NCI-H524 (cell line): ENCODE data around the gene GPR39.
A peak's percentile ranks its signal among the peaks of the same experiment; 100 is the strongest.

Experiments used
- DNase-seq, 2 experiments: peaks; one replicate each; lab custom pipeline; 2025; lab: John Stamatoyannopoulos, UW

Gene GPR39

GRCh38 chr2:132414081-132414480 lies 2.5 kb upstream of the GPR39 start:
- DNase-seq: no peak

DNA sequence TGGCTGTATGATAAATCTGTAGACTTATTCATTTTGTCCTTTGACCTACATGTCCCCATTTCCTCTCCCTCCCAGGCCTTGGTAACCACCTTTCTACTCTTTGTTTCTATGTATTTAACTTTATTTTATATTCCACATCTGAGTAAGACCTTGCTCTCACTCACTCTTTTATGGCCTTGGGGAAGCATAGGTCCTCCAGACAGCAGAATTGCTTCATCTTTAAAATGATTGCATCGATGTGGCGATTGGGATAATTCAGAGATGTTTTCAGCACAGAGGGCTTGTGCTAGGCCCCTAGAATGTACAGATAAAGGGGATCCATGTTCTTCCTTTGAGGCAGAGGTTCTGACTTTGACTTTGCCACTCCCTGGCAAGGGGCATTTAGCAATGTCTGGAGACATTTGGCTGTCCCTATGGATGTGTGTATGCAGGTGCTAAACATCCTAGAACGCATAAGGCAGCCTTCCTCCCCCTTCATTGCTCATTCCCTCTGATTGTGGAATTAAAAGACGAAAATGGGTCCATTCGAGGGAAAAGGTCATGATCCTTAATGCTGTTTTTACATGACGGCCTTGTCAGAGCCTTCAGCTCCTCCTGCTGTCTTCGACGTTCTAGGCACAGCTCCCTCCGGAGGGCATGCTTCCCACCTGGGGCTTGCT lies 1.2 kb upstream of the GPR39 start:
- DNase-seq: no peak

GRCh38 chr2:132415915-132416722 lies 486 bp upstream of the GPR39 start:
- DNase-seq: peak; percentile 67 to 74

GRCh38 chr2:132417430-132418035 lies 928 bp downstream of the GPR39 start:
- DNase-seq: no peak

- no peak for DNase-seq
Measured at GRCh38 chr2:132419235-132419634, 2.6 kb downstream of the GPR39 start.

GRCh38 chr2:132419941-132420340 lies 3.3 kb downstream of the GPR39 start:
- no peak for DNase-seq

- no peak for DNase-seq
Measured at GRCh38 chr2:132420816-132421805, 4.5 kb downstream of the GPR39 start.

- no peak for DNase-seq
Measured at GRCh38 chr2:132422736-132423135, 6.1 kb downstream of the GPR39 start.

DNA sequence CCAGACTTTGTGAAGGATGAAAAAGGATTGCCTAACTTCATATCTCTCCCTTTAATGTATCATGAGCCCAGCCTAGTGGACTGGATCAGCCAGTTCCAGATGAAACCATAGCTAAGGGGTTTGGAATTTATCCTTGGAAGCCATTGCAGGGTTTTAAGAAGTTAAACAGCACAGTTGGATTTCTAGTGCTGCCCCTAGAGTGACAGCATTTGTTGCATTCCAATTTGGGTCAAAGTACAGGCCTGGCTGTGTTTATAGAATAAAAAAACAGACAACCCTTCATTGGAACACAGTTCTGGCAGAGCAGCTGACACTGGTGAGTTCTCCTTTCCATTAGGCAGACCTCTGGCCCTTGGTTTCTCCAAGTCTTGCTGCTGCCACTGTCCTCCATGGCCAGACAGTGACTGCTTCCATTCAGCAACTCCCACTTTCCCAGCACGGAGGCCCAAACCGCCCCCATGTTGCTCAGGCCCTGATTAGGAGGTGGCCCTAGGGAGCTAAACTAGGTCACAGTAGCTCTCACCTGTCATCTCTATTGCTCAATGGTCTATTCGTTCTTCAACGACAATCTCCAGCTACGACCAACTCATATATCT lies 8.0 kb downstream of the GPR39 start:
- DNase-seq: no peak

DNA sequence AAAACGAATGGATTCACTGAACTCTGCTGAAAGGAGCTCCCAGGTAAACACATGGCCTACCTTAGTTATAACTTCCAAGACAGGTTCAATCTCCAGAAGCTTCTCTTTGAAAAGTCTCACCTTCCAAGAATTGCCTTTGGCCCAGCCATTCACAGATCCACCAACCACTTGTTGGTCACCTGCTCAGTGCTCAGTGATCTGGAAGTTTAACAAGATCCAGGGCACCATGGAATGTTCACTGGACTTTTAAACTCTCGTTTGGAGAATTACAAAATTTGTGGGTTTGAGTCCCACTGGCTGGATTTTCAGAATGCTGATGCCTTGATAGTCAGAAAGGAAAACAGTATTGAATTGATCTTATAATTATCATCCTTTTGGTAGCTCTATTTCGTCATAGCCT lies 9.4 kb downstream of the GPR39 start:
- no peak for DNase-seq

- no peak for DNase-seq
Measured at GRCh38 chr2:132426656-132427055, 10.1 kb downstream of the GPR39 start.

GRCh38 chr2:132429351-132429750 lies 12.7 kb downstream of the GPR39 start:
- DNase-seq: no peak

- no peak for DNase-seq
Measured at GRCh38 chr2:132429941-132430573, 13.5 kb downstream of the GPR39 start.

GRCh38 chr2:132430895-132431294 lies 14.3 kb downstream of the GPR39 start:
- DNase-seq: no peak

DNA sequence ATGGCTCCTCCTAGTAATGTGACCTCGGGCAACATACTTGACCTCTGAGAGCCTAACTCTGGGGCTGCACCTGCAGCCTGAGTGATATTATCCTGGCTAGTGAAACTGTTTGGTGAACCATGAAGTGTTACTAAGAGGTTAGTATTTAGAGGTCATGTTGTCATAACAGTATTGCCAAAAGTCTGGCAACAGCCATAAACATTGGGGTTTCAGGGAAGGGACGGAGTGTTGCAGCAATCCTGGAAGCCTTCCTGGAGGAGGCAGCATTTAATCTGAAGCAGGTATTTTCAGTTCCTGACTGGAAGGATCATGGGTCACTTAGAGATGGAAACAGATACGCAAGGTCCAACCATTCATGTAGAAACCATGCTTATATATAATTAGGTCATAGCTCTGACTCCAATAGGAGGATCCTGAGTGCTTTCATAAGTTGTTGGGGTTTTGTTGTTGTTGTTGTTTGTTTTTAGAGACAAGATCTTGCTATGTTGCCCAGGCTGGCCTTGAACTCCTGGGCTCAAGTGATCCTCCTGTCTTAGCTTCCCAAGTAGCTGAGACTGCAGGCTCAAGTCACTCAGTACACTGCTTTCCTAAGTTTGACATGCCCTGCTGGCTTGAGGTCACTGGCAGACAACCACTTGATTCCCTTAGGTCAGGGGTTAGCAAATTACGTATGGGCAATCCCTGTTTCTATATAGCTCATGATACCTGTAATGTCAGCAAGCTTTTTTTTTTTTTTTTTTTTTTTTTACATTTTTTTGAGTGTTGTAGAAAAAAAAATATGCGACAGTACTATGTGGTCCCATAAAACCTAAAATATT lies 21.5 kb downstream of the GPR39 start:
- DNase-seq: no peak

GRCh38 chr2:132438691-132439090 lies 22.1 kb downstream of the GPR39 start:
- DNase-seq: no peak

- DNase-seq: no peak
Measured at GRCh38 chr2:132439703-132440398, 23.2 kb downstream of the GPR39 start.

- DNase-seq: no peak
Measured at GRCh38 chr2:132441051-132441450, 24.4 kb downstream of the GPR39 start.

GRCh38 chr2:132442278-132442677 lies 25.7 kb downstream of the GPR39 start:
- DNase-seq: no peak

DNA sequence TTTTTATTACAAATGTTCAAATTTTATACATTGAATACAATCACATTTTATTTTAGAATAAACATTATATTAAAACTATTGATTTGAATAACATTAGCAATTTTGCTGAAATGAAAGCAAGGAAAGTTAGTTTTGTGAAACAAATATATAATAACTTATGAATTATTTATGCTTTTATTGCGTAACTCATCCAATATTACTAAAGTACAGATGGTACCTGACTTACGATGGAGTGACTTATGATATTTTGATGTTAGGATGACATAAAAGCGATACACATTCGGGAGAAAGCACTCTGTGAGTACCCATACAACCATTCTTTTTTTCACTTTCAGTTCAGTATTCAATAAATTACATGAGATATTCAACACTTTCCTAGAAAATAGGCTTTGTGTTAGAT lies 26.5 kb downstream of the GPR39 start:
- no peak for DNase-seq
